Chondrocyte (in vitro differentiated cells): Measurements from ENCODE around the gene TFEB. TPM values are rescaled to one million over a fixed set of nuclear protein-coding genes. Genes with fewer than 3 reads are reported as not detected.

ENCODE experiments used
- DNase-seq: peaks from one replicate; pipeline ENCODE4 v3.0.0; 2021; ENCODE audit warnings: mixed read lengths, low spot score
- H3K27ac Mint-ChIP-seq: one replicate; pipeline ENCODE4 v1.8.0; 2021; ENCODE audit warnings: mild to moderate bottlenecking, moderate library complexity, mixed read lengths; ENCODE audit not compliant: unreplicated experiment
- H3K27me3 Mint-ChIP-seq: 2 replicates; pipeline ENCODE4 v1.8.0; 2021; ENCODE audit warnings: low read depth, mixed read lengths
- H3K36me3 Mint-ChIP-seq: 2 replicates; pipeline ENCODE4 v1.8.0; 2021; ENCODE audit warnings: low read depth, mixed read lengths
- H3K4me1 Mint-ChIP-seq: 2 replicates; pipeline ENCODE4 v1.8.0; 2021; ENCODE audit warnings: low read depth, mild to moderate bottlenecking, mixed read lengths
- H3K4me3 Mint-ChIP-seq: one replicate; pipeline ENCODE4 v1.8.0; 2021; ENCODE audit warnings: mild to moderate bottlenecking, moderate library complexity, mixed read lengths; ENCODE audit not compliant: unreplicated experiment
- H3K9me3 Mint-ChIP-seq: 2 replicates; pipeline ENCODE4 v1.8.0; 2021; ENCODE audit warnings: low read depth, mixed read lengths
- CTCF ChIP-seq: fragments of 200-600 bp; sonication (generic); IDR thresholded peaks from 2 replicates; pipeline ENCODE4 v1.5.0; 2021; ENCODE audit warnings: antibody characterized with exemption, mild to moderate bottlenecking, moderate library complexity
- total RNA-seq: library from RNA; stranded (reverse); gene quantifications from 3 replicates; pipeline ENCODE4 v1.2.1, GENCODE V29; 2021

TFEB gene
- total RNA-seq, 1 donor from 2014 or later: 11.6 TPM

- no peaks in the 10 kb centered on the region for H3K4me1 Mint-ChIP-seq
- no peak for DNase-seq
- H3K4me3 Mint-ChIP-seq: no peak overlapping the region
- no peak for TF ChIP-seq CTCF
- no peak overlapping the region for H3K27ac Mint-ChIP-seq
- no peaks in the 10 kb centered on the region for H3K9me3 Mint-ChIP-seq
- peaks cover 6% of the 10 kb centered on the region for H3K27me3 Mint-ChIP-seq
- H3K36me3 Mint-ChIP-seq: no peaks in the 10 kb centered on the region
Observed at GRCh38 chr6:41748102-41748477, 12.7 kb upstream of the TFEB start.

GRCh38 chr6:41747256-41748101 lies 12.1 kb upstream of the TFEB start, which contains the start of gene PGC:
Gene PGC (minus strand): TSS chr6:41747397. CDS start chr6:41747334, 63 bp downstream.
- H3K27me3 Mint-ChIP-seq: peaks cover 5% of the 10 kb centered on the region
- no peaks in the 10 kb centered on the region for H3K9me3 Mint-ChIP-seq
- no peak for DNase-seq
- H3K27ac Mint-ChIP-seq: no peak within 1 kb of the TSS
- H3K4me1 Mint-ChIP-seq: no peaks in the 10 kb centered on the region
- no peaks in the 10 kb centered on the region for H3K36me3 Mint-ChIP-seq
- no peak within 1 kb of the TSS for H3K4me3 Mint-ChIP-seq
- no peak for TF ChIP-seq CTCF

GRCh38 chr6:41746107-41746506 lies 10.7 kb upstream of the TFEB start:
- Mint-ChIP-seq H3K27ac (no peak overlapping the region), H3K4me1 (no peaks in the 10 kb centered on the region), H3K9me3 (no peaks in the 10 kb centered on the region), H3K27me3 (peaks cover 5% of the 10 kb centered on the region), H3K36me3 (no peaks in the 10 kb centered on the region), H3K4me3 (no peak overlapping the region)
- no peak for TF ChIP-seq CTCF
- no peak for DNase-seq

GRCh38 chr6:41744236-41744787 lies 8.9 kb upstream of the TFEB start:
- Mint-ChIP-seq H3K9me3 (no peaks in the 10 kb centered on the region), H3K36me3 (no peaks in the 10 kb centered on the region), H3K4me1 (no peaks in the 10 kb centered on the region), H3K27me3 (peaks cover 2% of the 10 kb centered on the region), H3K27ac (no peak overlapping the region), H3K4me3 (no peak overlapping the region)
- DNase-seq: no peak
- TF ChIP-seq CTCF: no peak

- Mint-ChIP-seq H3K9me3 (no peaks in the 10 kb centered on the region), H3K27me3 (peaks cover 2% of the 10 kb centered on the region), H3K4me1 (peaks cover 5% of the 10 kb centered on the region), H3K36me3 (no peaks in the 10 kb centered on the region), H3K27ac (no peak overlapping the region), H3K4me3 (no peak overlapping the region)
- no peak for TF ChIP-seq CTCF
- DNase-seq: no peak
Observed at GRCh38 chr6:41743406-41744235, 8.2 kb upstream of the TFEB start.
